ENCODE measurements around the gene EFCAB7. TPM values are rescaled to one million over a fixed set of nuclear protein-coding genes. Genes with fewer than 3 reads are reported as not detected.
"Not testable (repeated sequence)": the region's sequence is repeated elsewhere in the genome, so short reads cannot be mapped to it uniquely, and the experiment has no call there.

EFCAB7 gene
- total RNA-seq, 1 donor from 2014 or later, result 4.7 TPM

GRCh38 chr1:63575340-63575826 lies 52.1 kb downstream of the EFCAB7 start:
- H3K27ac Mint-ChIP-seq (ENCODE audit: unreplicated experiment), result no peak overlapping the region
- no peak for DNase-seq (ENCODE audit: low spot score)

GRCh38 chr1:63586326-63586725 lies 63.0 kb downstream of the EFCAB7 start:
- H3K4me3 Mint-ChIP-seq (ENCODE audit: unreplicated experiment); H3K27ac Mint-ChIP-seq (ENCODE audit: unreplicated experiment); DNase-seq (ENCODE audit: low spot score); H3K9me3 Mint-ChIP-seq (ENCODE audit: unreplicated experiment); H3K27me3 Mint-ChIP-seq (ENCODE audit: unreplicated experiment); H3K4me1 Mint-ChIP-seq (ENCODE audit: unreplicated experiment); H3K36me3 Mint-ChIP-seq (ENCODE audit: low read depth, unreplicated experiment): not testable (repeated sequence)

More at GRCh38 chr1:63575340-63575826, 52.1 kb downstream of the EFCAB7 start:
- H3K4me3 Mint-ChIP-seq (ENCODE audit: unreplicated experiment), result no peak overlapping the region
- H3K36me3 Mint-ChIP-seq (ENCODE audit: low read depth, unreplicated experiment), result no peaks in the 10 kb centered on the region
- no peaks in the 10 kb centered on the region for H3K27me3 Mint-ChIP-seq (ENCODE audit: unreplicated experiment)
- no peaks in the 10 kb centered on the region for H3K4me1 Mint-ChIP-seq (ENCODE audit: unreplicated experiment)
- peak; percentile 99 for TF ChIP-seq CTCF (IDR thresholded peaks at IDR 0.05; ENCODE audit: unreplicated experiment)
- no peaks in the 10 kb centered on the region for H3K9me3 Mint-ChIP-seq (ENCODE audit: unreplicated experiment)

GRCh38 chr1:63590166-63590560 lies 66.8 kb downstream of the EFCAB7 start:
- Mint-ChIP-seq H3K4me3 (ENCODE audit: unreplicated experiment) (no peak overlapping the region), H3K9me3 (ENCODE audit: unreplicated experiment) (no peaks in the 10 kb centered on the region), H3K4me1 (ENCODE audit: unreplicated experiment) (no peaks in the 10 kb centered on the region), H3K36me3 (ENCODE audit: low read depth, unreplicated experiment) (no peaks in the 10 kb centered on the region), H3K27me3 (ENCODE audit: unreplicated experiment) (peaks cover 2% of the 10 kb centered on the region), H3K27ac (ENCODE audit: unreplicated experiment) (no peak overlapping the region)
- TF ChIP-seq CTCF (IDR thresholded peaks at IDR 0.05; ENCODE audit: unreplicated experiment), result no peak
- DNase-seq (ENCODE audit: low spot score), result no peak

GRCh38 chr1:63592536-63593302 lies 69.4 kb downstream of the EFCAB7 start:
- peak overlapping the region; percentile 91 for H3K4me3 Mint-ChIP-seq (ENCODE audit: unreplicated experiment)
- no peaks in the 10 kb centered on the region for H3K4me1 Mint-ChIP-seq (ENCODE audit: unreplicated experiment)
- no peaks in the 10 kb centered on the region for H3K9me3 Mint-ChIP-seq (ENCODE audit: unreplicated experiment)
- no peaks in the 10 kb centered on the region for H3K36me3 Mint-ChIP-seq (ENCODE audit: low read depth, unreplicated experiment)
- no peak for TF ChIP-seq CTCF (IDR thresholded peaks at IDR 0.05; ENCODE audit: unreplicated experiment)
- DNase-seq (ENCODE audit: low spot score), result no peak
- H3K27me3 Mint-ChIP-seq (ENCODE audit: unreplicated experiment), result peaks cover 2% of the 10 kb centered on the region
- no peak overlapping the region for H3K27ac Mint-ChIP-seq (ENCODE audit: unreplicated experiment)

GRCh38 chr1:63593303-63593885 lies 70.1 kb downstream of the EFCAB7 start, which contains the start of gene PGM1:
Gene PGM1 (plus strand): TSS chr1:63593411. CDS start chr1:63593489, 78 bp downstream.
- peak; percentile 68 for DNase-seq (ENCODE audit: low spot score)
- Mint-ChIP-seq H3K36me3 (ENCODE audit: low read depth, unreplicated experiment) (no peaks in the 10 kb centered on the region), H3K27ac (ENCODE audit: unreplicated experiment) (peak within 1 kb of the TSS; percentile 42)

More at GRCh38 chr1:63593303-63593885, 70.1 kb downstream of the EFCAB7 start, which contains the start of gene PGM1:
- peak within 1 kb of the TSS; percentile 91 for H3K4me3 Mint-ChIP-seq (ENCODE audit: unreplicated experiment)
- peaks cover 2% of the 10 kb centered on the region for H3K27me3 Mint-ChIP-seq (ENCODE audit: unreplicated experiment)
- H3K9me3 Mint-ChIP-seq (ENCODE audit: unreplicated experiment), result no peaks in the 10 kb centered on the region
- TF ChIP-seq CTCF (IDR thresholded peaks at IDR 0.05; ENCODE audit: unreplicated experiment), result no peak
- H3K4me1 Mint-ChIP-seq (ENCODE audit: unreplicated experiment), result no peaks in the 10 kb centered on the region

Measured in endothelial cell (in vitro differentiated cells).